Hepatic stellate cell (primary cell): ENCODE data around the gene EXOC4.

Experiments used
- DNase-seq: peaks from one replicate; pipeline ENCODE4 v3.0.0; 2011; ENCODE audit warnings: low spot score

Gene EXOC4

GRCh38 chr7:134081695-134082094 lies 828.8 kb downstream of the EXOC4 start:
- DNase-seq = no peak

- no peak for DNase-seq
Measured at GRCh38 chr7:134083766-134084487, 831.0 kb downstream of the EXOC4 start.

- DNase-seq = no peak
Measured at GRCh38 chr7:134084488-134085144, 831.7 kb downstream of the EXOC4 start.

GRCh38 chr7:134085311-134085710 lies 832.4 kb downstream of the EXOC4 start:
- no peak for DNase-seq

- no peak for DNase-seq
Measured at GRCh38 chr7:134086998-134087735, 834.3 kb downstream of the EXOC4 start.

- no peak for DNase-seq
Measured at GRCh38 chr7:134088199-134088598, 835.3 kb downstream of the EXOC4 start.

- no peak for DNase-seq
Measured at GRCh38 chr7:134089446-134089845, 836.6 kb downstream of the EXOC4 start.

- DNase-seq = no peak
Measured at GRCh38 chr7:134098072-134098471, 845.2 kb downstream of the EXOC4 start.

GRCh38 chr7:134101716-134102115 lies 848.8 kb downstream of the EXOC4 start:
- no peak for DNase-seq

- DNase-seq = no peak
Measured at GRCh38 chr7:134104166-134104565, 851.3 kb downstream of the EXOC4 start.

GRCh38 chr7:134105841-134106240 lies 853.0 kb downstream of the EXOC4 start:
- no peak for DNase-seq

- no peak for DNase-seq
Measured at GRCh38 chr7:134108802-134109201, 855.9 kb downstream of the EXOC4 start.

- DNase-seq = no peak
Measured at GRCh38 chr7:134113655-134114054, 860.8 kb downstream of the EXOC4 start.

- no peak for DNase-seq
Measured at GRCh38 chr7:134114992-134115391, 862.1 kb downstream of the EXOC4 start.
